Breast epithelium (tissue), 3 donors: Measurements from ENCODE around the gene IER5L.

ENCODE experiments used
- CTCF ChIP-seq, 3 donors: fragments of 450-650 bp; IDR thresholded peaks; one replicate each; pipeline ENCODE4 v1.5.1; 2016 to 2017; ENCODE audit warnings: antibody characterized with exemption in 3 of 3, mild to moderate bottlenecking in 3 of 3, moderate library complexity in 3 of 3
- POLR2A ChIP-seq: fragments of 450-650 bp; IDR thresholded peaks from one replicate; pipeline ENCODE4 v1.6.1; 2016; ENCODE audit warnings: antibody characterized with exemption, mild to moderate bottlenecking, moderate library complexity
- POLR2AphosphoS5 ChIP-seq, 3 donors: sonication (generic); formaldehyde crosslinking; IDR thresholded peaks; one replicate each; pipeline ENCODE4 v1.6.1; 2017; ENCODE audit warnings: antibody characterized with exemption in 3 of 3

DNA sequence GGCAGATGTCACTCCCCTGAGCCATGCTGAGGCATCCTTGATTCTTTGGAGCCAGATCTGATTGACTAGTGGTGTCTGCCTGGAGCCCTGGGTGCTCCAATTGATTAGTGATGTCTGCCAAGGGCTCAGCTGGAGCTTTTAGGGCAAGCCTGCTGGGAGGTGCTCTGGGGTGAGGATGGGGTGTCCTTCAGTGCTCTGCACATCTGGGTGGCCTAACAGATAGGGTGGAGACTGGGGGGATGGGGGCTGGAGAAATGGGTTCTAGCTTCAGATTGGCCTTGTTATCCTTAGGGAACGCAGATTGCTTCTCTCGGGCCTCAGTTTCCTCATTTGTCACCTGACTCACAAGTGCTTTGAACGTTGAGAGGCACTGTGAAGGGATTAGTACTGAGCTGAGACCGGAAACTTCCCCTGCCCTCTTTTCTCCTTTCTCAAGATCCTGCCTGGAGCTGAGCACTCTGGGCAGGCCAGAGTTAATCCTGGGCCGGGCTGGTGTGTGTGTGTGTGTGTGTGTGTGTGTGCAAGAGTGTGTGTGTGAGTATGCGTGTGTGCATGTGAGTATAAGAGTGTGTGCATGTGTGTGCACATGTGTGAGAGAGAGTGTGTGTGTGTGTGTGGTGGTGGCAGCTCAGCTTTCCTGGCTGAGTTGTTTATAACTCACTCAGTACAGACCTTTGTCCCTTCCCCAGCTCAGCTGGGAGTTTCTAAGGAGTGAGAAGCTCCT lies 5.6 kb upstream of the IER5L start:
- no peak for TF ChIP-seq CTCF (IDR thresholded peaks at IDR 0.05)
- no peak for TF ChIP-seq POLR2A
- TF ChIP-seq POLR2AphosphoS5 (IDR thresholded peaks at IDR 0.05): no peak
